ENCODE data around the gene BSND.

BSND gene

DNA sequence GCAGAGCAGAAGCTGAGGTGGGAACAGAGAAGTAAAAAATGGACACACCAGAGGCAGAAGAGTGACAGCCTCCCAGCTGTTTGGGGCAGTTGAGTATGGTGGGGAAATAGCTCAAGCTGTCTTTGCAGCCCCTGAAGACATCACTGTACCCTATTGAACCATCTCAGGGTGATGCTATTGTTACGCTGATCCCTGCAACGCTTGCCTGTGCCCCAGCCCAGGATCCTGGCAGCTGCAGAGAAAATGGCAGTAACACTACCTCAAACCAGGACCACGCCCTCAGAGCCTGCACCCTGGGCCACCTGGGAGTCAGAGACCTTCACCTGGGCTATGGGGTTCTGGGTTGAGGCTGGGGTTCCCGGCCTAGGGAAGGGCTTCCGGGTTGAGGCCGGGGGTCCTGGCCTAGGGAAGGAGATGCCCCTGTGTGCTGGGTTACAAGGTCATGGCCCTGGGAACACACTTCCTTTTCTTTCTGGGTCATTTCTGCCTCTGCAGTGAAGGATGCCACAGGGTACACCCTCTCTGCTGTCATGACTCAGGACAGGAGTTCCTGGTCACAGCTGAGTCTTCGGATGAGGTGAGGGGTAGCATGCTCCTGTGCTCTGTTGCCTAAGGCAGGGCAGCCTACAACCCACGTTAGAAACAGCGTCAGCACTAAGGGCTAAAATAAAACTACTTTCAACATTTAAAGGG lies 11.6 kb downstream of the BSND start:
- in situ Hi-C loops (cut with MboI; ENCODE audit: low sequenced_read_pairs, unreplicated experiment) = no loop called here
- DNase-seq (ENCODE audit: low spot score) = no peak
- TF ChIP-seq, protein P1, sequence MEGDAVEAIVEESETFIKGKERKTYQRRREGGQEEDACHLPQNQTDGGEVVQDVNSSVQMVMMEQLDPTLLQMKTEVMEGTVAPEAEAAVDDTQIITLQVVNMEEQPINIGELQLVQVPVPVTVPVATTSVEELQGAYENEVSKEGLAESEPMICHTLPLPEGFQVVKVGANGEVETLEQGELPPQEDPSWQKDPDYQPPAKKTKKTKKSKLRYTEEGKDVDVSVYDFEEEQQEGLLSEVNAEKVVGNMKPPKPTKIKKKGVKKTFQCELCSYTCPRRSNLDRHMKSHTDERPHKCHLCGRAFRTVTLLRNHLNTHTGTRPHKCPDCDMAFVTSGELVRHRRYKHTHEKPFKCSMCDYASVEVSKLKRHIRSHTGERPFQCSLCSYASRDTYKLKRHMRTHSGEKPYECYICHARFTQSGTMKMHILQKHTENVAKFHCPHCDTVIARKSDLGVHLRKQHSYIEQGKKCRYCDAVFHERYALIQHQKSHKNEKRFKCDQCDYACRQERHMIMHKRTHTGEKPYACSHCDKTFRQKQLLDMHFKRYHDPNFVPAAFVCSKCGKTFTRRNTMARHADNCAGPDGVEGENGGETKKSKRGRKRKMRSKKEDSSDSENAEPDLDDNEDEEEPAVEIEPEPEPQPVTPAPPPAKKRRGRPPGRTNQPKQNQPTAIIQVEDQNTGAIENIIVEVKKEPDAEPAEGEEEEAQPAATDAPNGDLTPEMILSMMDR (IDR thresholded peaks at IDR 0.05; ENCODE audit: borderline replicate concordance, control extremely low read depth, extremely low read depth, insufficient read depth, missing control alignments) = no peak

DNA sequence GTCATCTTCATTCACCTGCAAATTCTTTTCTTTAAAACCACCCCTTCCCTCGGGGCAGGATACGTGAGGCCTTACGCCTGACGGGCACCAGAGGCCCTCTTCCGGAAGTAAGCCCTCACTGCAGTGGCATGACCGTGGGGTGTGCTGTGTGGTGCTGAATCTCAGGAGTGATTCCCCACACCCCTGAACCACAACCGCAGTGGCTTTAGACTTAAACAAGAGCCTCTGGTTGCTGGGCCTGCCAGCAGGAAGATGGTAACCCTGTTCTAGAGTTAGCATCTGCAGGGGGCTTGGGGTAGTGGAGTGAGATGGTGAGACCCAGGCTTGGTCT lies 12.1 kb downstream of the BSND start:
- no peak for DNase-seq (ENCODE audit: low spot score)
- TF ChIP-seq, protein P1 (IDR thresholded peaks at IDR 0.05; ENCODE audit: borderline replicate concordance, control extremely low read depth, extremely low read depth, insufficient read depth, missing control alignments) = no peak
- in situ Hi-C loops (cut with MboI; ENCODE audit: low sequenced_read_pairs, unreplicated experiment) = no loop called here

DNA sequence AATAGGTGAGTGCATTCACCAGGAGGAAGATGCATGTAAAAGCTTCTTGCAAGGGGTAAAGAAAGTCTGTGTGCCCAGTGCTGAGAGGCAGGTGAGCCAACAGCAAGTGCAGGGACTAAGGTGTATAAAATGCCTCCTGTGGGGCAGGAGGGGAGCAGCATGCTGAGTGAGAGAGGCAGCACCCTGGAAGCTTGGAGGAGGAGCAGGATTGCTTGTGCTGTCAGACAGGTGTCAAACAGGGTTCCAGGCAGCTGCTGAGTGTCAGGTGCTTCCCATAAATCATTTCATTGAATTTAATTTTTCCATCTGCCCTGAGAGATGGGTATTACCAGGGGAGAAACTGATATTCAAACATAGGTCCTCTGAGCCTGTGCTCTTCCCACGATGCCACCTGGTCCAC lies 13.9 kb downstream of the BSND start:
- DNase-seq (ENCODE audit: low spot score) = no peak
- in situ Hi-C loops (cut with MboI; ENCODE audit: low sequenced_read_pairs, unreplicated experiment) = no loop called here
- TF ChIP-seq, protein P1 (IDR thresholded peaks at IDR 0.05; ENCODE audit: borderline replicate concordance, control extremely low read depth, extremely low read depth, insufficient read depth, missing control alignments) = no peak

DNA sequence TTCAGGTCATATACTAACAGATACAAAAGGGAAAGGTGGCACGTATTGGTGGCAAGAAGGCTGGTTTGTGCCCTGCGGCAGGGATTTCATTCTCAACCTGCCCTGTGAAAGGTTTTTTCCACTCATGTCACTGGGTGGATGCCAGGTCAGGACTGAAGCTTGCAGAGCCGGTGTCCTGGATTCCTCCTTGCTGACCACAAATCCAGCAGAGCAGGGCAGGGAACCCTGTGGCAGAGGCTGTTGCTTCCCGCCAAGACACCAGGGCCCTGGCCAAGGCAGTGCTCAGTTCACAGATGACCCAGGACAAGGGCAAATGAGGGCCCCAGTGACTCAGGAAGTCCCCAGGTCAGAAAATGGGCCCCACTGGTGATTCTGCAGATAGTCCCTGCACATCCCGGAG lies 16.4 kb downstream of the BSND start:
- no peak for DNase-seq (ENCODE audit: low spot score)
- in situ Hi-C loops (cut with MboI; ENCODE audit: low sequenced_read_pairs, unreplicated experiment) = no loop called here
- TF ChIP-seq, protein P1 (IDR thresholded peaks at IDR 0.05; ENCODE audit: borderline replicate concordance, control extremely low read depth, extremely low read depth, insufficient read depth, missing control alignments) = no peak

DNA sequence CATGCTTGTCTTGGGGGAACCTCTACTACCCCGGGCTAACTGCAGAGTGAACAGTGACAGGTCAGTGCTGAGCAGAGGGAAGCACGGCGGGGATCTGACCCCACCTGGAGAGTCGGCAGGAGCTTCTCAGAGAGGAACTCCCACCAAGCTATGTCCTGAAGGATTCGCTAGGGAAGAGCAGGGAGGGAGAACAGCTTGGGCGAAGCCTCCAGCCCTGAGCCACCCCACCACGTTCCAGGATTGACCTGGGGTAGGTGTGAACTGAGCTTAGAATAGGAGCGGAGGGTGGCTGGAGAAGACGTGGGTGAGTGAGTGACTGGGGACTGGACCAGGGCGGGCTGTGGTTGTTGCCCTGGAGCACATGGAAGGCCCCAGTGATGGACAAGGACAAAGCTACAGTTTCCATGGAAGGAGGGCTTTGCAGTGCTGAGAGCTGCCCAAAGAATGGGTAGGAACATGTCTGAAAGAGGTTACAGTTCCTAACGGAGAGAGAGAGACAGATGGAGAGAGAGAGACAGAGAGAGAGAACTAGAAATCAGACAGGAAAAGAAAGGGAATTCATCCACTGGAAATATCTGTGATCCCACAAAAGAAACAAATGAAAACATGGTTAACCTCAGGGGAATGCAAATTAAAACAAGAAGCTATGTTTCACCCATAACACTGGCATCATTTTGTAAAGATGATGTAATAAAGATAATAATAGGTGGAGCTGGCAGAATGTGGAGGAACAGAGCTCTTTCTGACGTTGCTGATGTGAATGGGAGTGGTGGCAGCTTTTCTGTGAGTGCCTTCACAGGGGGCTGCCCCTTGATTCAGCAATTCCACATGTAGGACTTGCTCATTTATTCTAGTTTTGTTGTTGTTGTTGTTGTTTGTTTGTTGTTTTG lies 17.2 kb downstream of the BSND start:
- in situ Hi-C loops (cut with MboI; ENCODE audit: low sequenced_read_pairs, unreplicated experiment) = no loop called here
- TF ChIP-seq, protein P1 (IDR thresholded peaks at IDR 0.05; ENCODE audit: borderline replicate concordance, control extremely low read depth, extremely low read depth, insufficient read depth, missing control alignments) = no peak
- DNase-seq (ENCODE audit: low spot score) = no peak

DNA sequence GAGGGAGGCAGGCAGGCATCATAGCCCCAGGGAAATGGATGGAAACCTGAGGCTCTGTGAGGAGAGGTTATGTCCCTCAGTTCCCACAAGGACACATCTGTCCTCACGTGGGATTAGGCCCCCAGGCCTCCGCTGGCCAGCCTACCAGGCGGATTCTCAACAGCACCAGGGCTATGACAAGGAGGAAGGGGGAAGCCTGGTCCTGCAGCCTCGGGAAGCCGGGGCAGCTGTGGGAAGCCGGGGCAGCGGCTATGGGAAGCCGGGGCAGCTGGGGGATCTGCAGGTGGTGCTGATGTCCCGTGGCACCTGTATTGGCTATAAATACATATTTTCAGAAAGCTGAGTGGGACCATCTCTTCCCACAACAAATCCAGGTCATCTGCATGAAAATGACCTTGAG lies 19.7 kb downstream of the BSND start:
- no peak for DNase-seq (ENCODE audit: low spot score)
- in situ Hi-C loops (cut with MboI; ENCODE audit: low sequenced_read_pairs, unreplicated experiment) = no loop called here
- TF ChIP-seq, protein P1 (IDR thresholded peaks at IDR 0.05; ENCODE audit: borderline replicate concordance, control extremely low read depth, extremely low read depth, insufficient read depth, missing control alignments) = no peak
